ENCODE measurements around the gene LBR. TPM values are rescaled to one million over a fixed set of nuclear protein-coding genes. Genes with fewer than 3 reads are reported as not detected.
"Not testable (repeated sequence)": the region's sequence is repeated elsewhere in the genome, so short reads cannot be mapped to it uniquely, and the experiment has no call there.

The LBR gene
- total RNA-seq, result 10 to 100 TPM; 16.6 to 21.6 (median 19.2) TPM
- 7.8 TPM for polyA plus RNA-seq
- long read RNA-seq, donor 1, transcript LBR-201 (14 exons, 3,745 nt), result major isoform, 24 of 40 reads
- long read RNA-seq, donor 1, partial matches to known transcripts, result 5 of 40 reads
- long read RNA-seq, donor 1, other reads (novel, unspliced or antisense), result 11 of 40 reads
- long read RNA-seq, donor 2, transcript LBR-201 (14 exons, 3,745 nt), result major isoform, 12 of 13 reads
- long read RNA-seq, donor 2, partial matches to known transcripts, result 1 of 13 reads
- long read RNA-seq, donor 2, other reads (novel, unspliced or antisense), result 0 of 13 reads
- long read RNA-seq, donor 3, transcript LBR-201 (14 exons, 3,745 nt), result major isoform, 89 of 113 reads
- long read RNA-seq, donor 3, partial matches to known transcripts, result 8 of 113 reads
- long read RNA-seq, donor 3, other reads (novel, unspliced or antisense), result 14 of 113 reads
- long read RNA-seq, donor 4, transcript LBR-201 (14 exons, 3,745 nt), result major isoform, 5 of 12 reads
- long read RNA-seq, donor 4, partial matches to known transcripts, result 5 of 12 reads
- long read RNA-seq, donor 4, other reads (novel, unspliced or antisense), result 2 of 12 reads

DNA sequence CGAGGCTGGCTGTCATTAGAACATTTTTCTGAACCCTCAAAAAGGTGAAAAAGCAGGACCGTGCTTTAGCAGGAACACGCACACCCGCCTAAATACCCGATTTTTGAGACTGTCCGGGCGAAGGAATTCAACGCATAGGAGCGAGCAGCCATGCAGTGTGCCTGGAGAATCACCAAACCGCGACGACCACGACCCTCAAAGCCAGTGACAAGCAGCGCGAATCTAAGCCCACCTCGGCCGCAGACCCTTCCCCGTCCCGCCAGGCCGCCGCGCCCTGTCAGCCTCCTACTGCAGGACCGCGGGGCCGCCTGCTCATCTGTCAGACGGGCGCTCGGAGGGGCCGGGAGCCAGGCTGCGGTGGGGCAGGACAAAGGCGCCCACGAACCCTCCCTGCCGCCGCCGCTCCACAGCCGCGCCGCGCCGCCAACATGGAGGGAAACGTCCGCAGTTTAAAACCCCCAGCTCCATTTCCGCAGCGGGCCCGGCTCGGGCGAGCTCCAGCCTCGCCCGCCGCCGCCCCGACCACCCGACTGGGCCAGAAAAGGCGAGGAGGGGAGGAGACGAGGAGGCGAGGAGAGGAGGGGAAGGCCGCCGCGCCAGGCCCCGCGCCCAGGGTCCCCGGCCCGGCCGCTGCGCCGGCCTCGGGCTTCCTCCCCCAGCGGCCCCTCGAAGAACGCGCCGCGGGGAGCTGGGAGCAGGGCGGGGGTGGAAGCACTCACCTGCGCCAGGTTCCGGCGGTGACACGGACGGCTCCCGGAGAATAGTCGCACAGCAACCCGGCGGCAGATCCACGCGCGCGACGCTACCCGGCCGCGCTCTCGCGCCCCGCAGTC lies at the start of gene LBR:
Gene LBR, minus strand, starts transcription at position 804 of the 833 bp plus-strand sequence. CDS start 3,963 bp downstream, outside the sequence.
- H3K4me3 ChIP-seq (ENCODE audit: low read length), result peak within 1 kb of the TSS; percentile 86
- peaks cover 9% of the 10 kb centered on the region for H3K4me1 ChIP-seq (ENCODE audit: control insufficient read depth, insufficient read depth, low read length)
- WGBS, result under 1% methylated on average over 94 of the region's 94 CpGs
- intact Hi-C loops (cut with DNase I), result no loop called here
- no peaks in the 10 kb centered on the region for H3K9me3 ChIP-seq (ENCODE audit: control insufficient read depth, low read length)
- peak within 1 kb of the TSS; percentile 96 for H3K27ac ChIP-seq (ENCODE audit: low read length)
- DNase-seq, result peak; percentile 38 to 82 (median 81)
- H3K27me3 ChIP-seq (ENCODE audit: control insufficient read depth, insufficient read depth), result no peaks in the 10 kb centered on the region
- peak; percentile 58 to 60 for ATAC-seq

- no peak overlapping the region for H3K4me3 ChIP-seq (ENCODE audit: low read length)
- ATAC-seq (no peak), DNase-seq (no peak)
- no peaks in the 10 kb centered on the region for H3K27me3 ChIP-seq (ENCODE audit: control insufficient read depth, insufficient read depth)
- intact Hi-C loops (cut with DNase I), result loop anchor here (5.0 to 10.0 kb wide), 6 partner anchors 295 to 500 kb away; no protein-coding TSS in a partner anchor
- WGBS, result 88% methylated on average over 6 of the region's 6 CpGs
- H3K4me1 ChIP-seq (ENCODE audit: control insufficient read depth, insufficient read depth, low read length), result no peaks in the 10 kb centered on the region
- H3K9me3 ChIP-seq (ENCODE audit: control insufficient read depth, low read length), result no peaks in the 10 kb centered on the region
- H3K27ac ChIP-seq (ENCODE audit: low read length), result no peak overlapping the region
These were observed 49.6 kb upstream of the LBR start for GRCh38 chr1:225477296-225477911.

GRCh38 chr1:225476538-225476988 lies 48.7 kb upstream of the LBR start:
- intact Hi-C loops (cut with DNase I), result loop anchor here (5.0 to 10.0 kb wide), 6 partner anchors 296 to 501 kb away; no protein-coding TSS in a partner anchor
- H3K4me1 ChIP-seq (ENCODE audit: control insufficient read depth, insufficient read depth, low read length), result no peaks in the 10 kb centered on the region
- H3K27me3 ChIP-seq (ENCODE audit: control insufficient read depth, insufficient read depth), result no peaks in the 10 kb centered on the region
- ATAC-seq (no peak), DNase-seq (no peak)
- no peaks in the 10 kb centered on the region for H3K9me3 ChIP-seq (ENCODE audit: control insufficient read depth, low read length)
- 76% methylated on average over 5 of the region's 5 CpGs for WGBS
- H3K27ac ChIP-seq (ENCODE audit: low read length), result no peak overlapping the region
- no peak overlapping the region for H3K4me3 ChIP-seq (ENCODE audit: low read length)

DNA sequence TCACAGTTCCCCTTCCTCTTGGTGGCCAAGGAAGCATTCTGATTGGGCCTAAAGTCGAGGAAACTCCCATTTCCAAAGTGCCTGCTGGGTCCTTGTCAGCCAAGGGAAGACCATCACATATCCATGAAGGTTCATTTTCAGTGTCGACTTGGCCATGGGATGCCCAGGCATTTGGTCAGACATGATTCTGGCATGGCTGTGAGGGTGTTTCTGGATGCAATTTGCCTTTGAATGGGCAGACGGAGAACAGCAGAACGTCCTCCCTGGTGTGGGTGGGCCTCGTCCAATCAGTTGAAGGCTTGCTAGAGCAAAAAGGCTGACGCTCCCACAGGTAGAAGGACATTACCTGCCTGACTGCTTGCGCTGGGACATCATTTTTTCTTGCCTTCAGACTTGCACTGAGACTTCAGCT lies 48.3 kb upstream of the LBR start:
- H3K4me3 ChIP-seq (ENCODE audit: low read length), result no peak overlapping the region
- ATAC-seq (no peak), DNase-seq (no peak)
- intact Hi-C loops (cut with DNase I), result loop anchor here (5.0 to 10.0 kb wide), 6 partner anchors 296 to 501 kb away; no protein-coding TSS in a partner anchor
- no peaks in the 10 kb centered on the region for H3K9me3 ChIP-seq (ENCODE audit: control insufficient read depth, low read length)
- no peaks in the 10 kb centered on the region for H3K4me1 ChIP-seq (ENCODE audit: control insufficient read depth, insufficient read depth, low read length)
- WGBS, result 90% methylated on average over 7 of the region's 7 CpGs
- H3K27me3 ChIP-seq (ENCODE audit: control insufficient read depth, insufficient read depth), result no peaks in the 10 kb centered on the region
- H3K27ac ChIP-seq (ENCODE audit: low read length), result no peak overlapping the region

DNA sequence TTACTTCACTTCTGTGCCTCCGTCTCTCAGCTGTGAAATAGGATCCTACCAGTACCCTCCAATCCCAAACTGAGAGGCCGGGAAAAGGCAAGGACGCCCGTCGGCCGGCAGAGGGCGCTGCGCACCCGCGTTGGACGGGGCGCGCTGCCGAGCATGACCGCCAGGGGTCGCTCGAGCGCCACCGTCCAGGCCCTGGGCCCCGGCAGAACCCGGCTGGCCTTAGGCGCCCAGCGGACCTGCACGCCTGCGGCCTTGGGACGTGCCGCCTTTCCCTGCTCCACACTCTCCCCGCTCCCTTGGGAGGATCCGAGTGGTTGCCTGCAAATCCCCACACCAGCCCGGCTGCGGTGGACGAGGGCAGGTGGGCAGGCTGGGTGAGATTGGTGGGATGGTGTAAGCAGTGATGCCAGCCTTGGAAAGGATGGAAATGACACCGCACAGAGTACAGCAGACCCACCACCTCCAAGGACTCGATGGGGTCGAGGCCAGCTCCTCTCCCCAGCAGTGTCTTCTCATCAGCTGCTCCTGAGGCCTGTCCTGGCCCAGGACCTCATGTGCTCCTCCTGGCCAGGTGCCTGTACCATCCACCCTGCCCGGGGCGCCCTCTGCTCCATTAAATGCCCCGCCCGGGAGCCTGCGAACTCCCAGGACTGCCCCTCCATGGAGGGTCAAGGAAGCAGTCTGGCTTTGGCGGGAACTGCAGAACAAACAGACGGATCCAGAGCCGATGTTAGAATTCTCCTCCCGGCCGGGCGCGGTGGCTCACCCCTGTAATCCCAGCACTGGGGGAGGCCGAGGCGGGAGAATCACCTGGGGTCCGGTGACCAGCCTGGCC lies 47.4 kb upstream of the LBR start:
- H3K27ac ChIP-seq (ENCODE audit: low read length), result no peak overlapping the region
- no peak overlapping the region for H3K4me3 ChIP-seq (ENCODE audit: low read length)
- no peaks in the 10 kb centered on the region for H3K27me3 ChIP-seq (ENCODE audit: control insufficient read depth, insufficient read depth)
- peak; percentile 89 to 90 for ATAC-seq
- 27% methylated on average over 50 of the region's 50 CpGs for WGBS
- no peaks in the 10 kb centered on the region for H3K4me1 ChIP-seq (ENCODE audit: control insufficient read depth, insufficient read depth, low read length)
- peak; percentile 61 to 86 (median 84) for DNase-seq
- H3K9me3 ChIP-seq (ENCODE audit: control insufficient read depth, low read length), result no peaks in the 10 kb centered on the region
- intact Hi-C loops (cut with DNase I), result loop anchor here (2.0 to 10.0 kb wide), 11 partner anchors 297 to 512 kb away; partner anchors contain the start of gene SRP9 (in 1 of the 4)

DNA sequence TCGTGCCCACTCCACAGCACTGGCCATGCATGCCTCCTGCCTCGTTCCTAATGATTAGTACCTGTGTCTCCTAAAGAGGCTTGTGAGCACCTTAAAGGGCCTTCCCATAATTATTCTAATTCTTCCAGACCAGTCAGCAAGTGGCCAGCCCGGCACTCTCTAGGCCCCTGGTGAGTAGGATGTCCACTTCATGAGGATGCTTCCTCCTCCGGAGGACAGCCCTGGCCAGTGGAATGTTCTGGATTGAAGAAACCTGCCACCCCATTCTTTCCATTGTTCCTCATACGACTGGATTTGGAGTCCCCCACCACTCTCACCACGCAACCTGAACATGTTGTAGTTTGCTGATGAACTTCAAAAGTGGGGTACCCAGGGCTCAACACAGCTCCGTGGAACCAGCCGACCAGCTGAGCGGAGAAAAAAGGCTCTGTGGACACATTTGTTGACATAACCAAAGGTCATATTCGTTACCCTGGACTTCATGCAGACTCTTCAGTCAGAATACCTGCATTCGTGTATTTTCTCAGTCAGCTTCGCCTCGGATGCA lies 46.7 kb upstream of the LBR start:
- WGBS, result 41% methylated on average over 13 of the region's 13 CpGs
- peak in 1 of 2 donors; percentile 3 for ATAC-seq
- H3K27me3 ChIP-seq (ENCODE audit: control insufficient read depth, insufficient read depth), result no peaks in the 10 kb centered on the region

GRCh38 chr1:225473676-225474438 lies 46.0 kb upstream of the LBR start:
- not testable (repeated sequence) for H3K4me3 ChIP-seq (ENCODE audit: low read length); H3K9me3 ChIP-seq (ENCODE audit: control insufficient read depth, low read length); H3K27ac ChIP-seq (ENCODE audit: low read length); H3K27me3 ChIP-seq (ENCODE audit: control insufficient read depth, insufficient read depth); H3K4me1 ChIP-seq (ENCODE audit: control insufficient read depth, insufficient read depth, low read length); ATAC-seq
- intact Hi-C loops (cut with DNase I), result loop anchor here (2.0 to 10.0 kb wide), 7 partner anchors 303 to 513 kb away; partner anchors contain the start of gene SRP9 (in 1 of the 4)
- 94% methylated on average over 26 of the region's 26 CpGs for WGBS
- DNase-seq, result peak in 1 of 3 donors; percentile 34

More for the DNA sequence above, 46.7 kb upstream of the LBR start:
- H3K27ac ChIP-seq (ENCODE audit: low read length), result no peak overlapping the region
- no peaks in the 10 kb centered on the region for H3K9me3 ChIP-seq (ENCODE audit: control insufficient read depth, low read length)
- no peaks in the 10 kb centered on the region for H3K4me1 ChIP-seq (ENCODE audit: control insufficient read depth, insufficient read depth, low read length)
- DNase-seq, result peak in 1 of 3 donors; percentile 40
- intact Hi-C loops (cut with DNase I), result loop anchor here (2.0 to 10.0 kb wide), 7 partner anchors 303 to 513 kb away; partner anchors contain the start of gene SRP9 (in 1 of the 4)
- no peak overlapping the region for H3K4me3 ChIP-seq (ENCODE audit: low read length)

DNA sequence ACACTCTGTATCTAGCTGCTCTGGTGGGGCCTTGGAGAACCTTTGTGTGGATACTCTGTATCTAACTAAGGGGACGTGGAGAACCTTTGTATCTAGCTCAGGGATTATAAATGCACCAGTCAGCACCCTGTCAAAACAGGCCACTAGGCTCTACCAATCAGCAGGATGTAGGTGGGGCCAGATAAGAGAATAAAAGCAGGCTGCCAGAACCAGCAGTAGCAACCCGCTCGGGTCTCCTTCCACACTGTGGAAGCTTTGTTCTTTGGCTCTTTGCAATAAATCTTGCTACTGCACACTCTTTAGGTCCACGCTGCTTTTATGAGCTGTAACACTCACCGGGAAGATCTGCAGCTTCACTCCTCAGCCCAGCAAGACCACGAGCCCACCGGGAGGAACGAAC lies 45.4 kb upstream of the LBR start:
- not testable (repeated sequence) for H3K27me3 ChIP-seq (ENCODE audit: control insufficient read depth, insufficient read depth); ATAC-seq; H3K4me1 ChIP-seq (ENCODE audit: control insufficient read depth, insufficient read depth, low read length); H3K4me3 ChIP-seq (ENCODE audit: low read length); H3K27ac ChIP-seq (ENCODE audit: low read length); H3K9me3 ChIP-seq (ENCODE audit: control insufficient read depth, low read length); DNase-seq
- 67% methylated on average over 8 of the region's 8 CpGs for WGBS
- intact Hi-C loops (cut with DNase I), result loop anchor here in 3 of 4 donors (5.0 to 10.0 kb wide), 5 partner anchors 304 to 514 kb away; partner anchors contain the start of gene SRP9 (in 1 of the 3)
